ENCODE data around the gene ADPRH. TPM values are rescaled to one million over a fixed set of nuclear protein-coding genes. Genes with fewer than 3 reads are reported as not detected.

Gene ADPRH
- total RNA-seq, 1 donor from 2014 or later: 3.9 TPM

- intact Hi-C loops (cut with micrococcal nuclease): no loop called here
Measured at GRCh38 chr3:119627461-119627860, 48.2 kb downstream of the ADPRH start.

GRCh38 chr3:119628390-119628789, 49.1 kb downstream of the ADPRH start:
- intact Hi-C loops (cut with micrococcal nuclease): loop anchor here (1.0 to 2.0 kb wide), 2 partner anchors 10 to 48 kb away; partner anchors contain the start of gene COX17

- intact Hi-C loops (cut with micrococcal nuclease): loop anchor here (1.0 to 2.0 kb wide), 2 partner anchors 9 to 48 kb away; partner anchors contain the start of gene COX17
Measured at GRCh38 chr3:119628816-119629445, 49.6 kb downstream of the ADPRH start.

GRCh38 chr3:119630128-119630879, 51.0 kb downstream of the ADPRH start:
- intact Hi-C loops (cut with micrococcal nuclease): no loop called here

- intact Hi-C loops (cut with micrococcal nuclease): no loop called here
Measured at GRCh38 chr3:119630880-119631329, 51.6 kb downstream of the ADPRH start.

- intact Hi-C loops (cut with micrococcal nuclease): no loop called here
Measured at GRCh38 chr3:119631516-119631915, 52.2 kb downstream of the ADPRH start.

GRCh38 chr3:119632216-119632615, 52.9 kb downstream of the ADPRH start:
- intact Hi-C loops (cut with micrococcal nuclease): no loop called here

- intact Hi-C loops (cut with micrococcal nuclease): no loop called here
Measured at GRCh38 chr3:119632829-119633228, 53.5 kb downstream of the ADPRH start.

GRCh38 chr3:119635719-119636118, 56.4 kb downstream of the ADPRH start:
- intact Hi-C loops (cut with micrococcal nuclease): no loop called here

GRCh38 chr3:119636249-119636648, 57.0 kb downstream of the ADPRH start:
- intact Hi-C loops (cut with micrococcal nuclease): no loop called here

GRCh38 chr3:119636891-119637611, 57.8 kb downstream of the ADPRH start:
- intact Hi-C loops (cut with micrococcal nuclease): no loop called here

GRCh38 chr3:119637679-119638477, 58.6 kb downstream of the ADPRH start:
- intact Hi-C loops (cut with micrococcal nuclease): loop anchor here (1.0 to 2.0 kb wide), 5 partner anchors 10 to 343 kb away; partner anchors contain the start of gene ARHGAP31

Other genes starting within 250 kb of the ADPRH start
- gene TMEM39A, start 115.9 kb upstream of the ADPRH start, total RNA-seq: 50.4 and 55.0 TPM in 2 replicates
- gene POGLUT1, start 110.5 kb upstream of the ADPRH start, total RNA-seq: 35.5 and 35.7 TPM in 2 replicates
- 63.3 and 69.3 TPM in 2 replicates for gene TIMMDC1, start 80.9 kb upstream of the ADPRH start, total RNA-seq
- 17.7 and 20.7 TPM in 2 replicates for gene CD80, start 19.9 kb upstream of the ADPRH start, total RNA-seq
- 0.12 and 0.41 TPM in 2 replicates for gene PLA1A, start 18.4 kb downstream of the ADPRH start, total RNA-seq
- gene POPDC2, start 81.1 kb downstream of the ADPRH start, total RNA-seq: 2.0 and 2.3 TPM in 2 replicates
- 48.8 and 55.6 TPM in 2 replicates for gene COX17, start 97.9 kb downstream of the ADPRH start, total RNA-seq
- gene CFAP91, start 123.5 kb downstream of the ADPRH start, total RNA-seq: 0.17 and 0.20 TPM in 2 replicates
- not detected in 2 replicates for gene NR1I2, start 202.6 kb downstream of the ADPRH start, total RNA-seq